Myometrial cell (primary cell): ENCODE measurements around the gene LDHB. TPM values are rescaled to one million over a fixed set of nuclear protein-coding genes. Genes with fewer than 3 reads are reported as not detected.

Experiments used
- total RNA-seq: library from RNA; depleted of rRNA; stranded (reverse); fragments of >200 nt; gene quantifications from 2 replicates; pipeline ENCODE4 v1.2.3, GENCODE V29; 2015

The LDHB gene
- 843 and 886 TPM in 2 replicates for total RNA-seq

DNA sequence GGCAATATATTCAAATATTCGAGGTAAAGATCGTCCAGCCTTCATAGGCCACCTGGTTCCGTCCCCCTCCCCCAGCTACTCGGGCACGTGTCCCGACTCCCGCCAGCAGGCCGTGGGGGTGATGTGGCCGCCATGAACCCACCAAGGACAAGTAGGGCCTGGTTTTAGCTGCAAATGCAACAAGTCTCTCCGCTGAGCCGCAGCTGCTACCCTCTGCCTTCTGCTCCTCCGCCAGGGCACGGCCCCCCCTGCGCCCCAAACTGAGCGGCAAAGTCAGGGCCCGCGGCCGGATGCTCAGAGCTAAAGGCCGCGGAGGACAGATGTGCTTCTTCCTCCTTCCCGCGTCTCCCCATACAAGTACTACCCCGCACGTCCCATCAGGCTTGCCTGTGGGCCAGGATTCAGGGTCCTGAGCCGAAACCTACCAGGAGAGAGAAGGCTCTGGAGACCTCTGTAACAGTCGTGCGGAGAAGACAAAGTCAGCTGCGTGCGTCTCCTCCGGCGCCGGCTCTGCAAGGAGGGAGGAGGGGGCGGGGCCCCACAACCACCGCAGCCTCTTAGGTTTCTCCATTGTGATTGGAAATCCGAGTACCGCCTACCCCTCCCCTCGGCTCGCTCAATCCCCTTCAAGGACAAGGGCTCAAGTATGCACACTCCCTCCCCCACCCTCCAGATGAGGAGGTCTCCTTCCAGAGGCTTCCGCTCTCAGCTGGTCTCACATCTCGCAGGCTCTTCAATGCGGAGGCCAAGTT, at the start of gene LDHB:
LDHB (minus strand) TSS at position 517 of the 752 bp plus-strand sequence. CDS start 3,171 bp downstream, outside the sequence.

GRCh38 chr12:21604245-21605101, 53.2 kb downstream of the LDHB start, which contains the start of gene GYS2:
GYS2 (minus strand) TSS chr12:21604847; CDS start chr12:21604592, 255 bp downstream.

Other genes with a start within 250 kb of the LDHB start
- 14.1 and 16.5 TPM in 2 replicates for gene PYROXD1, start 220.2 kb downstream of the LDHB start, total RNA-seq
- 99.2 and 112 TPM in 2 replicates for gene RECQL, start 156.2 kb downstream of the LDHB start, total RNA-seq
- 62.6 and 66.6 TPM in 2 replicates for gene GOLT1B, start 156.1 kb downstream of the LDHB start, total RNA-seq
- gene SPX, start 131.5 kb downstream of the LDHB start, total RNA-seq: 0.89 and 1.2 TPM in 2 replicates
- not detected in 2 replicates for gene GYS2, start 53.0 kb downstream of the LDHB start, total RNA-seq
- 4.6 and 5.0 TPM in 2 replicates for gene KCNJ8, start 116.9 kb upstream of the LDHB start, total RNA-seq